GM19025 (cell line): ENCODE measurements around the gene DUSP7.
A peak's percentile ranks its signal among the peaks of the same experiment; 100 is the strongest.

Source experiments
- ATAC-seq: cut with Tn5 transposase; IDR thresholded peaks from one replicate; pipeline ENCODE4 v1.9.1; 2021; ENCODE audit warnings: mild to moderate bottlenecking, low read depth, moderate library complexity; ENCODE audit not compliant: unreplicated experiment

The DUSP7 gene

DNA sequence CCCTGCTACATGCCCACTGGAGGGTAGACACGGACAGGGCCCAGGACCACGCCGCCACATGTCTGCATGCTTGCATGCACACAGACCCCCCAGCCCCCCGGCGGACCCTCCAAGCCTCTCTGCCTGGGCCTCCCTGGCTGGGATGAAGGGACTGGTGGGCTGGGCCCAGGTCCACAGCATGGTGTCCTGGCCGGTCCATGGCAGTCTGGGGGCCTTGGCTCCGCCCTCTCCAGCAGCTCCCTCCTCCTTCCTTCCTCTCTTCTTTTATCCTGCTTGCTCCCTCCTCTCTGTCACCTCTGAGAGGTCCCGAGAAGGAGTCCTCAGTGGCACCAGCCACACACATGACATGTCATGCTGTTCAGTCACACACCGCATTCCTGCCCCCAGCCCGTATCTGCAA, 24.5 kb downstream of the DUSP7 start:
- ATAC-seq, result no peak

- no peak for ATAC-seq
These were observed 25.6 kb downstream of the DUSP7 start for GRCh38 chr3:52030714-52031310.

GRCh38 chr3:52029535-52029934, 26.8 kb downstream of the DUSP7 start:
- no peak for ATAC-seq

DNA sequence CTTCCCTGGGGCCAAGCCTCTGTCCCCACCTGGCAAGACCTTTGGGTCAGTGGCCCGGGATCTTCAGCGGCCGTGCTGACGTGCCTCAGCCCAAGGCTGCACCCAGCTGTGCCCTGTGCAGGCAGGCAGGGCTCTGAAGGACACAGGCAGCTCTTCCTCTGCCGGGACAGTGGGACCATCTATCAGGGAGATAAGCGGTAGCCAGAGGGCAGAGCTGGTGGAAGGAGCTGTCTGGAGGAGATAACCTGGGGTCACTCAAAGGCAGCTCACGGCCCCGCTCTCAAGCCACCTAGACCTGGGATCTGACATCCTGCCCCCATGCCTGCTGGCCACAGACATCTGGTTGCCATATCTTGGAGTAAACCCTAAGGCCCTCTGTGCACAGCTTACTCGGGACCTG, 27.3 kb downstream of the DUSP7 start:
- no peak for ATAC-seq

GRCh38 chr3:52028572-52028971, 27.8 kb downstream of the DUSP7 start:
- ATAC-seq, result no peak

DNA sequence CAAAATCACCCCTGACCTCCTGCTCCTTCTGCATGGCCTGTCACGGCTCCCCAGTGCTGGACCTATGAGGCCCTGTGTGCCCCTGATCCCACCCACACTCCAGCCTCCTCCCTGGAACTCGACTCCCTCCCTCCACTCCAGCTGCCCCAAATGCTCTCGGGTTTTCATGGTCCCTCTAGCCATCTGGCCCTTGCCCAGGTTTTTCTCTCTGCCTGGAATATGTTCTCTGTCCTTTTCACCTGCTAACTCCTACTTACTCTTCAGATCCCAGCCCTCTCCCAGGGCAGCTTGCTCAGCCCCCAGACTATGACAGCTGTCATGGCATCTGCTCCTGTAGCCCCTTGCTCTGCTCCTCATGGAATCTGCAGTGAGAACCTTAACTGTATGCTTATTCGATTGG, 30.3 kb downstream of the DUSP7 start:
- ATAC-seq, result no peak

GRCh38 chr3:52025453-52025852, 30.9 kb downstream of the DUSP7 start:
- no peak for ATAC-seq

GRCh38 chr3:52024765-52025452, 31.5 kb downstream of the DUSP7 start:
- no peak for ATAC-seq

DNA sequence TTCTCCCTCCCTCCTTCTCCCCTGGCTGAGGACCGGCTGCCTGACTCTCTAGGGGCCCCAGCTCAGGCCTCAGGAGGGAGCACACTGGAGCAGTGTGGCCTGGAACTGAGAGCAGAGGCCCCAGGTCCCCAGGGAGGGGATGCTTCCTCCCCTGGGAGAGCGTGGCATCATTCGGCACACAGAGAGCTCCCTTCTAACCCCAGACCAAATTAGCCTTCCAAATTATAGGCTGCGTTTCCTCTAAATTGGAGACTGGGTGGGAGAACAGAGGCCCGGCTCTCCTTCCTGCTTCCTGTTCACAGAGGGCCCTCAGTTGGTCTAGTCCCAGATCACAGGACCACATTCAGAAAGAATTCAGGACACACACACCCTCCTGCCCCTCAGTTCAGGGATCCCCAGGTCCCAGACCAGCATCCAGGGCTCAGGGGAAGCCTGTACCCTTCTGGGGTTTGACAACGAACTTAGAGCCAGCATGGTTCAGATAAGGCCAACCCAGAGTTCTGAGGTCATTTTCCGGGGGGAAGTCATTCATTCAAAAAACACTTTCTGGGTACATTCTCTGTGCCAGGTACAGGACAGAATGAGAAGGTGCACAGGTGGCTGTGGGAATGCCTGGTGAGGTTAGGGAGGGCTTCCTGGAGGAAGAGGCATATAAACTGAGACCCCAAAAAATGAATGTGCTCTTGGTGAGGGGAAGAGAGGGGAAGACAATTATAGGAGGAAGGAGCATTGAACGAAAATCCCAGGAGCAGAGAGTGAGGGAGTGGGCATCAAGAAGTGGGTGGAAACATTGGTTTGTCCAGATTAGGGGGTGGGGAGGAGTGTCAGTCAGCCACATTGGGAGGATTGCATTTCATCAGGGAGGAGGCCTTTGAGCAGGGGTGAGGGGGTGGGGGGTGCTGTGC, 32.3 kb downstream of the DUSP7 start:
- ATAC-seq, result peak; percentile 64

DNA sequence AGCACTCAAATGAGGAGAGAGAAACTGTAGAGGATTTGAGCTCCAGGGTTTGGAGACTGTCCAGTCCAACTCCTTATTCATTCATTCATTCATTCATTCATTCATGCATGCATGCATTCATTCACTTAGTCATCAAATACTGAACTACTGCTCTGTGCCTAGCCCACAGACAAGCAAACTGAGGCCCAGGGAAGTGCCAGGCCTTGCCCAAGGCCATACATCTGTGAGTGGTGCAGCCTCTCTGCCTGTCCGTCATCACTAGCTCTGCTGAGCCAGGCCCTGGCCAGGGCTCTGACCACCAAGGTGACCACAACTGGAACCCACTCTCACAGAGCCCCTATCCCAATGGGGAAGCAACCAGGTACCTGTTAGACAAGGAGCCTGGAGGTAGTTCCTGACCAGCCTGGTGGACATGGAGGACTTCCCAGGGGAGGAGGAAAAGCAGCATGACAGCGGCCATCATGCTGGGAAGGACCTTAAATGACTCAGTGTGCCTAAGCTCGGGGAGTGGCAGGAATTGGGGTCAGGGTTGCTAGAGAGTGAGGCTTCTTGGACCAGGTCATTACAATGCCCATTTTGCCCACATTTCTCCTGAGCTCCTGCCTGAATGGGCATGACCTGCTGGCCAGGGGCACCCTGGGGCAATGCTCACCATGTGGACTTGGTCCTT, 33.1 kb downstream of the DUSP7 start:
- no peak for ATAC-seq

DNA sequence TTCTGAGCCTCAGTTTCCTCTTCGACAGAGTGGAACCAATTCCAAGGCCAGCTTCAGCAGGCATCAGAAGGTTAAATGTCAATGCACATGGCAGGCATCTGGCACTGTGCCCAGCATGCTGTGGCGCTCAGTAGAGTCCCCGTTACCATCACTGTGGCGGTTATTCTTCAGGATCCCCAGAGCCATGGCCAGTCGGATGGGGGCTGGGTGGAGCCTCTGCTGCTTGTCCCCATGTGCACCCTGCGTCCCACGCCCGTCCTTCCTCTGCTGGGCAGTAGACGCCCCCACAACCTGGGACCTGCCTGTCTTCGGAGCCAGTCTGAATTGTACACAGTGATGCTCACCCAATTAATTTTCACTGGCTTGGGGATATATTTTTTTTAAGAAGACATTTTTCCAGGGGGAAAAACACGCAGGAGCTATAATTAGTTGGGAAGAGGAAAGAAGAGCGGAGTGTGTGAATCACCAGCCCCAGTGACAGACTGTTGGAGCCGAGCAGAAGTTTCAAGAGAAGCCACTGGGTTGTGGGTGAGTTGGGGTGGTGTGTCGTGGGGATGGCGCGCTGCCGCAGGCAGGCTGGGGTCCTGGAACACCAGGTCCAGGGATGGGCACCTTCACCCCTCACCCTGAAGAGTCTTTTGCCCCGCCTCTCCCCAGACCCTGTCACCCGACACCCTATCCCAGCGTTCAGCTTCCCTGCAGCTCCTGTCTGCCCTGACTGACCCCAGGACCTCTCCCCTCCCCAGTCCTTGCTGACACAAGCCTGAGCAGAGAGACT, 33.9 kb downstream of the DUSP7 start:
- no peak for ATAC-seq

GRCh38 chr3:52021489-52022268, 34.7 kb downstream of the DUSP7 start:
- ATAC-seq, result no peak

DNA sequence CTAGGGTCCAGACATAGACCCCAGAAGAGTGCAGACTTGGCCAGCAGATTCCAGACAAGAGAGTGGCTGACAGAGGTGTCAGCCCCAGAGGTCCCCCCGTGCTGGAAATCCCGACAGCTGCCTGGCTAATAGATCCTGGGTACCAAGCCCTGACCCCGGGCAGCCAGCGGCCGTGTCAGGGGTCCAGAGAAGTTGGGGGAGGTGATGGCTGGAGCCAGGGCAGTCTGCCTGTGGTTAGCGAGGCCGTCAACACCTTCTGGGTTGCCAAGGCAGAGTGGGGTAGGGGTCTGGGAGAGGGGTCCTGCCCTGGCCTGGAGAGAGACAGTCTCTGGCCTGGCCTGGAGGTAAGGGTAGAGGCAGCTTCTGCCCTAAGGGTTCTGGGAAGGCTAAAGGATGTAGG, 35.6 kb downstream of the DUSP7 start:
- no peak for ATAC-seq

GRCh38 chr3:52019352-52020080, 36.9 kb downstream of the DUSP7 start:
- ATAC-seq, result no peak

GRCh38 chr3:52018319-52019000, 37.9 kb downstream of the DUSP7 start:
- ATAC-seq, result no peak

DNA sequence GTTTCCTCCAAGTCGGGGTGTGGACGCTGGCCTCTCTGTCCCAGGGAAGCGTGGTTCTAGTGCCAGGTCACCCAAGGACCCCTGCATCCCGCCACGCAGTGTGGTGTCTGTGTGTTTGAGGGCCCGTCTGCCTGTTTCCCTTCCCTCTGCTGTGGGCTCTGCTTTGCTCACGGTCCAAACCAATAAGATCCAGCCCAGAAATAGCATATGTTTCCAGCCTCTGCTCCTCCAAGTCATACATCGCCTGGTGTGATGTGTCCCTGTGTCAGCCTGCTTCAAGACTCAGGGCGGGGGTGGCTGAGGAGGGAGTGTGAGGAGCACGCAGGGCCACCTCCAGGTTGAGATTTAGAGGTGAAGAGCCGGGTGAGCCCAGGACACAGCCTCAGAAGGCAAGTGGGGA, 38.8 kb downstream of the DUSP7 start:
- no peak for ATAC-seq

- ATAC-seq, result no peak
These were observed 40.7 kb downstream of the DUSP7 start for GRCh38 chr3:52015438-52016228.
